GM23248 (cell line): ENCODE results near the gene GPR89A.

ENCODE experiments used
- EZH2 ChIP-seq: fragments of 200-600 bp; sonication (generic); IDR thresholded peaks from 2 replicates; pipeline ENCODE4 v1.6.1; 2018; ENCODE audit warnings: antibody characterized with exemption, mild to moderate bottlenecking; ENCODE audit not compliant: insufficient read depth, poor library complexity, severe bottlenecking
- EZH2phosphoT487 ChIP-seq: fragments of 200-600 bp; sonication (generic); IDR thresholded peaks from 2 replicates; pipeline ENCODE4 v1.6.1; 2018; ENCODE audit warnings: antibody characterized with exemption, moderate library complexity, mild to moderate bottlenecking, low read depth; ENCODE audit not compliant: insufficient read depth

GRCh38 chr1:145688924-145689323, 81.1 kb downstream of the GPR89A start:
- TF ChIP-seq EZH2phosphoT487, result no peak
- no peak for TF ChIP-seq EZH2
